Measurements from ENCODE around the gene RIPK1.
A peak's percentile ranks its signal among the peaks of the same experiment; 100 is the strongest.

RIPK1 gene

DNA sequence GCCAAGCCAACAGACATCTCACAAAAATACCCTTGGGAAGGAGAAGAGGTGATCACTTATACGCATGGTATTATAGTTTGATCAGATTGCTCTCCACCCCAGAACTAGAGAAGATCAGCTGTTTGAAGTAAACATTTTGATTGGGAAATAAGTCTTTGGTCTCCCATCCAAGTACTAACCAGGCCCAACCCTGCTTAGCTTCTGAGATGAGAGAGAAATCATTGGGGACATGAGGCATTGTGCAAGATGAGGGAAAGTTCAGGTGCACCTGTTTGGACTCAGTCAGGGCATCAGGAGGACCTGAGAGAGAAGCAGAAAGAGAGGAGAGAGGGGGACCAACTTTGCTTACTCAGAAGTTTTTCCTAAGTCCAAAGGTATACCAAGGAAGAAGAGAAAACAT, 11.4 kb downstream of the RIPK1 start:
- no peak for TF ChIP-seq JUND (IDR thresholded peaks at IDR 0.05; ENCODE audit: low read depth)
- in situ Hi-C loops (cut with HindIII; ENCODE audit: low pct_unique_long_range_greater_than_20kb, low sequenced_read_pairs), result no loop called here
- DNase-seq (ENCODE audit: low read depth in 1 of 2, low spot score in 1 of 2), result no peak

DNA sequence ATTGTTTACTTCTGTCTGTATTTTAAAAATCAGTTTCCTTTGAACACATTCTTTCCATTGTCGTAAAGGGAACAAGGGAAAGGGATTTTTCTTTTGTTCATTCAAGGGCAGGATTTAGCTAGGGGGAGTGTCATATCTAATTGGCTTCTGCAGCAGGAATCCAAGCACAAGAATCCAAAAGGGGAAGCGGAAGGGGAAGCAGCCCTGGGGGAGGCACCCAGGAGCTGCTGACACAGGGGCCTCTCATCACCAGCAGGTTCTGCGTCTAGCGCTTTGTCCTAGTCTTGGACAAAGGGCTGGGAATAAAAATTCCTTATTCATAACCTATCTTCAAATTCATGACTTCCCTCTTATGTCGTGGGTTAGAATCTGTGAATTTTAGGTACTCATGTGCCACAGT, 13.7 kb downstream of the RIPK1 start:
- in situ Hi-C loops (cut with HindIII; ENCODE audit: low pct_unique_long_range_greater_than_20kb, low sequenced_read_pairs), result no loop called here
- DNase-seq (ENCODE audit: low read depth in 1 of 2, low spot score in 1 of 2), result no peak
- no peak for TF ChIP-seq JUND (IDR thresholded peaks at IDR 0.05; ENCODE audit: low read depth)

- in situ Hi-C loops (cut with HindIII; ENCODE audit: low pct_unique_long_range_greater_than_20kb, low sequenced_read_pairs), result no loop called here
- no peak for TF ChIP-seq JUND (IDR thresholded peaks at IDR 0.05; ENCODE audit: low read depth)
- DNase-seq (ENCODE audit: low read depth in 1 of 2, low spot score in 1 of 2), result no peak
Measured at GRCh38 chr6:3085074-3085473, 16.8 kb downstream of the RIPK1 start.

DNA sequence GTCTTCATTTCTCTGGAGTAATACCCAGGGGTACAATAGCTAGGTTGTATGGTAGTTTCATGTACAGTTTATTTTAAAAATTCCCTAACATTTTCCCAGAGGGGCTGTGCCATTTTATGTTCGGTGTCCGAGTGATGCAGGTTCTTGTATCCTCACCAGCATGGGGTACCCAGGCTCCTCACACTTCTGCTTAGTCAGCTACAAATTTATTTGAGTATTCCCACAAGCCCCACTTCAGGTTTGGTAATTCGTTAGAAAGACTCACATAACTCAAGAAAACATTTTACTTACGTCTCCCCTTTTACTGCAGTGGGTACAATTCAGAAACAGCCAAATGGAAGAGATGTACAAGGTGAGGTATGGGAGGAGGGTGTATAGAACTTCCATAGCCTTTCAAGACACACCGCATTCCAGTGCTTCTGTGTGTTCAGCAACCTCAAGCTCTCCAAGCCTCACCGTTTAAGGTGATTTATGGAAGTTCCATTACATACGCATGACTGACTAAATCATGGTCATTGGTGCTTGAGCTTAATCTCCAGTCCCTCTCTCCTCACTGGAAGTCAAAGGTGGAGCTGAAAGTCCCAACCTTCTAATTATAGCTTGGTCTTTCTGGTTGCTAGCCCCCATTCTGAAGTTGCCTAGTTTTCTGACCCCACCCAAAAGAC, 18.1 kb downstream of the RIPK1 start:
- no peak for TF ChIP-seq JUND (IDR thresholded peaks at IDR 0.05; ENCODE audit: low read depth)
- in situ Hi-C loops (cut with HindIII; ENCODE audit: low pct_unique_long_range_greater_than_20kb, low sequenced_read_pairs), result no loop called here

GRCh38 chr6:3088446-3088845, 20.2 kb downstream of the RIPK1 start:
- in situ Hi-C loops (cut with HindIII; ENCODE audit: low pct_unique_long_range_greater_than_20kb, low sequenced_read_pairs), result no loop called here
- no peak for DNase-seq (ENCODE audit: low read depth in 1 of 2, low spot score in 1 of 2)
- no peak for TF ChIP-seq JUND (IDR thresholded peaks at IDR 0.05; ENCODE audit: low read depth)

More for the DNA sequence above, 18.1 kb downstream of the RIPK1 start:
- peak; percentile 30 to 60 for DNase-seq (ENCODE audit: low read depth in 1 of 2, low spot score in 1 of 2)

DNA sequence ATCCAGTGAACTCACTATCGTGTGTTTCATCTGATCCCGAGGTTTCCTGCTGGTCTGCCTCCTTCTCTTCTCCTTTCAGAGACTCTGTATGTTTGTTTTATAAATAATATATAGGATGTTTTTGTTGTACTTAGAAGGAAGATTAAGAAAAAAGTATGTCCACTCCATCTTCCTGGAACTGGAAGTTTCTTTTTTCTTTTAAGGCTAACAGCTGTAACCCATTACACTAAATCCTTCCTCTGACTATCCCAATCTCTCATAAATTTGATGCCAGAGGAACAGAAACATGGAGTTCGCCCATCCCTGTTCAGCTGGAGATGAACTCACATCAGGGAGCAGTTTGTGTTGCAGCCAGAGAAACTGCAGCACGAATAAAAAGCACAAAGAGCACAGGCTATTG, 20.7 kb downstream of the RIPK1 start:
- TF ChIP-seq JUND (IDR thresholded peaks at IDR 0.05; ENCODE audit: low read depth), result no peak
- DNase-seq (ENCODE audit: low read depth in 1 of 2, low spot score in 1 of 2), result no peak
- in situ Hi-C loops (cut with HindIII; ENCODE audit: low pct_unique_long_range_greater_than_20kb, low sequenced_read_pairs), result no loop called here

- TF ChIP-seq JUND (IDR thresholded peaks at IDR 0.05; ENCODE audit: low read depth), result no peak
- in situ Hi-C loops (cut with HindIII; ENCODE audit: low pct_unique_long_range_greater_than_20kb, low sequenced_read_pairs), result no loop called here
- DNase-seq (ENCODE audit: low read depth in 1 of 2, low spot score in 1 of 2), result no peak
Measured at GRCh38 chr6:3090013-3090412, 21.7 kb downstream of the RIPK1 start.

GRCh38 chr6:3094815-3095214, 26.5 kb downstream of the RIPK1 start:
- no peak for DNase-seq (ENCODE audit: low read depth in 1 of 2, low spot score in 1 of 2)
- in situ Hi-C loops (cut with HindIII; ENCODE audit: low pct_unique_long_range_greater_than_20kb, low sequenced_read_pairs), result no loop called here
- TF ChIP-seq JUND (IDR thresholded peaks at IDR 0.05; ENCODE audit: low read depth), result no peak

DNA sequence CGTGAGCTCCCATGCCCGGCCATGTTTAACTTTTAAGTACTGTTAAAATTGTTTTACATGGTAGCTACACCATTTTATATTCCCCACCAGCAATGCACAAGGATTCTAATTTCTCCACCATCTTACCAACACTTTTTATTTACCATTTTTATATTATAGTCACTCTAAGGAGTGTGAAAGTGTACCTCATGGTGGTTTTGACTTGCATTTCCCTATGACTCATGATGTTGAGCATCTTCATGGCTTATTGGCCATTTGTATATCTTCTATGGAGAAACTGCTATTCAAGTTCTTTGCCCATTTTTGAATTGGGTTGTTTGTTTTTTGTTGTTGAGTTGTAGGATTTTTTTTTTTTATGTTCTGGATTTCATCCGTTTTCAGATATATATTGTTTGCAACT, 34.6 kb downstream of the RIPK1 start:
- in situ Hi-C loops (cut with HindIII; ENCODE audit: low pct_unique_long_range_greater_than_20kb, low sequenced_read_pairs), result no loop called here
- no peak for DNase-seq (ENCODE audit: low read depth in 1 of 2, low spot score in 1 of 2)

DNA sequence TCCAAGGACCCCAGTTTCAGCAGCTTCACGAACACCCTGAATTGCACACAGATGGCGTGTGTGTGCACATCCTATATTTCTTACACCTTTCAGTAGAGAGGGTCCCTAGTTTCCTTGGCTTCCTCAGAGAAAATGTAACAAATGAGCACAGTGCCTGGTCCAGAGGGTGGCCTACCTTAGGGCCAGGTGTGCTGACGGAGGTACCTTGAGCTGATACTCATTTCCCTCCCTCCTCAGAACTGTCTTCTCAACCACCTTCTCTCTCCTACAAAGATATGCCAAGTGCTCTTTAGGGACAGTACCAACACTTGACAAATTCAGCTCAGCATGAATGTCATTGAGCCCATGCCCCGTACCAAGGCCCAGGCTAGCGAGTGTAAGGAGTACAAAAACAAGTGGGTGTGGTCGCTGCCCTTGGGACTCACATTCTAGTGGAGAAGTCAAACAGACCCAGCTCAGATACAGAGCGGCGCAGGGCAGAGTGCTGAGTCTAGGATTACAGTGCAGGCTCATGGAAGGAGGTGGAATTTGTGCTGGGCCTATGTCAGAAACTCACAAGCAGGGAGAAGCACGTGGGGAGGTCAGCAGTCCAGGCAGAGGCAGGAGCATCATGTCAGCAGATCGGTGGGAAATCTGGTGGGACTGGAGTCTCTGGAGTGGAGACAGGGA, 40.6 kb downstream of the RIPK1 start:
- in situ Hi-C loops (cut with HindIII; ENCODE audit: low pct_unique_long_range_greater_than_20kb, low sequenced_read_pairs), result no loop called here
- no peak for TF ChIP-seq JUND (IDR thresholded peaks at IDR 0.05; ENCODE audit: low read depth)
- no peak for DNase-seq (ENCODE audit: low read depth in 1 of 2, low spot score in 1 of 2)

More for the DNA sequence above, 34.6 kb downstream of the RIPK1 start:
- TF ChIP-seq JUND (IDR thresholded peaks at IDR 0.05; ENCODE audit: low read depth), result no peak

DNA sequence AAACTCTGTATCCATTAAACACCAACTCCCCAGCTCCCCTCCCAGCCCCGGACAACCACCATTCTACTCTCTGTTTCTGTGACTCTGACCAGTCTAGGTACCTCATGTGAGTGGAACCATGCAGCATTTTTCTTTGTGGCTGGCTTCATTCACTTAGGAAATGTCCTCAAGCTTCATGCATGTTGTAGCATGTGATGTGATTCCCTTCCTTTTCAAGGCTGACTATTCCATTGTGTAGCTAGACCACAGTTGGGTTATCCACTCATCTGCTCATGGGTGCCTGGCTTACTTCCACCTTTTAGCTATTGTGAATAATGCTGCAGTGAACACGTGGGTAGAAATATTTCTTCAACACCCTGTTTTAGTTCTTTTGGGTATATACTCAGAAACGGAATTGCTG, 41.5 kb downstream of the RIPK1 start:
- DNase-seq (ENCODE audit: low read depth in 1 of 2, low spot score in 1 of 2), result no peak
- in situ Hi-C loops (cut with HindIII; ENCODE audit: low pct_unique_long_range_greater_than_20kb, low sequenced_read_pairs), result no loop called here
- TF ChIP-seq JUND (IDR thresholded peaks at IDR 0.05; ENCODE audit: low read depth), result no peak

DNA sequence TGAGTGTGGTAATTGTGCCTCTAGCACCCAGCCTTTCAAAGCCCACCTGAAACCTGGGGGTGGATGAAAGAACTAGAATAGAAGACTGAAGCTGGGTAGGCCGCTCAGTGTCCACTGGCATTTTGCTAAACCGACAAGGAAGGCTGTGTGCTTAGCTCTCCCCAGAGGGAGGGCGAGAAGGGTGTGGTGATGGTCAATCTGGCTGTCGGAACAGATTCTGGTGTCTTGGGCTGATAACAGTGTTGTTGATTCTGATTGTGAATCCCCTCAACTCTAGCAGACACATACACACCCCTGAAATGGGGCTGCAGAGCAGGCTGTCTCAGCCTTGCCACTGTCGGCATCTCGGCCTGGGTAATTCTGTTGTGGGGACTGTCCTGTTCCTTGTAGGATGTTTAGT, 46.1 kb downstream of the RIPK1 start:
- in situ Hi-C loops (cut with HindIII; ENCODE audit: low pct_unique_long_range_greater_than_20kb, low sequenced_read_pairs), result no loop called here
- TF ChIP-seq JUND (IDR thresholded peaks at IDR 0.05; ENCODE audit: low read depth), result no peak
- no peak for DNase-seq (ENCODE audit: low read depth in 1 of 2, low spot score in 1 of 2)

GRCh38 chr6:3117912-3118352, 49.6 kb downstream of the RIPK1 start:
- in situ Hi-C loops (cut with HindIII; ENCODE audit: low pct_unique_long_range_greater_than_20kb, low sequenced_read_pairs), result no loop called here
- DNase-seq (ENCODE audit: low read depth in 1 of 2, low spot score in 1 of 2), result peak in 1 of 2 experiments; percentile 9
- TF ChIP-seq JUND (IDR thresholded peaks at IDR 0.05; ENCODE audit: low read depth), result no peak
